Activated T-cell treated with anti-CD3 and anti-CD28 coated beads for 24 hours (primary cell): ENCODE results near the gene KASH5.

Experiments
- DNase-seq: peaks from one replicate; pipeline ENCODE4 v3.0.0-alpha.2; 2020; ENCODE audit warnings: low read depth

Gene KASH5

DNA sequence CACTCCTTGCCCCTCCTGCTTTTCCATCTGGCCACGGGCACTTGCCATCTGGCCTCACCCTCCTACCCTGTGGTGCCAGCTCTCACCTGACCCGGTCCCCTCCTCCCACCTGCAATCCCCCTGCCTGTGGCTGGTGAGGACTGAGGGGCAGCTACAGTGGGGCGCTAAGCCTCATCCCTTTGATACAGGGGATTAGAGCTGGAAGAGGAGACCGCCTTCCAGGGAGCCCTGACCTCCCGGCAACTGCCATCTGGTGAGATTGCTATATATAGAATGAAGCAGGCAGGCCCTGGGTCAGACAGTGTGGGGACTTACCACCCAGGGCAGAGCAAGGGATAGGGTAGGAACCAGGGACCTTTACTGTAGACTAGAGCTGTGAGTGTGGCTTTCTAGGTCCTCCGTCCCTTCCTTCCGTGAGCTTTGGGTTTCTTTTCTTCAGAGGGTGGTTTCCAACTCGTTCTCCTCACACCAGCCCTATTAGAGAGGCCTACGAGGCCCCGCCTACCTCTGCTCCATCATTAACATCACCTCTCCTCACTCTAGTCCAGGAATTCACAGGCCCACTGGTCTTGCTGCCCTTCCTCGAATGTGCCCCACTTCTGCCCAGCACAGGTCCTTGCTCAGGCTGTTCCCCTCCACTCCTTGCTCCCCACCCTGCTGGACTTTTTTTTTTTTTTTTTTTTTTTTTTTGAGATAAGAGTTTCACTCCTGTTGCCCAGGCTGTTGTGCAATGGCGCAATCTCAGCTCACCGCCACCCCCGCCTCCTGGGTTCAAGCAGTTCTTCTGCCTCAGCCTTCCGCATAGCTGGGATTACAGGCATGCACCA, 7.7 kb downstream of the KASH5 start:
- DNase-seq: no peak

DNA sequence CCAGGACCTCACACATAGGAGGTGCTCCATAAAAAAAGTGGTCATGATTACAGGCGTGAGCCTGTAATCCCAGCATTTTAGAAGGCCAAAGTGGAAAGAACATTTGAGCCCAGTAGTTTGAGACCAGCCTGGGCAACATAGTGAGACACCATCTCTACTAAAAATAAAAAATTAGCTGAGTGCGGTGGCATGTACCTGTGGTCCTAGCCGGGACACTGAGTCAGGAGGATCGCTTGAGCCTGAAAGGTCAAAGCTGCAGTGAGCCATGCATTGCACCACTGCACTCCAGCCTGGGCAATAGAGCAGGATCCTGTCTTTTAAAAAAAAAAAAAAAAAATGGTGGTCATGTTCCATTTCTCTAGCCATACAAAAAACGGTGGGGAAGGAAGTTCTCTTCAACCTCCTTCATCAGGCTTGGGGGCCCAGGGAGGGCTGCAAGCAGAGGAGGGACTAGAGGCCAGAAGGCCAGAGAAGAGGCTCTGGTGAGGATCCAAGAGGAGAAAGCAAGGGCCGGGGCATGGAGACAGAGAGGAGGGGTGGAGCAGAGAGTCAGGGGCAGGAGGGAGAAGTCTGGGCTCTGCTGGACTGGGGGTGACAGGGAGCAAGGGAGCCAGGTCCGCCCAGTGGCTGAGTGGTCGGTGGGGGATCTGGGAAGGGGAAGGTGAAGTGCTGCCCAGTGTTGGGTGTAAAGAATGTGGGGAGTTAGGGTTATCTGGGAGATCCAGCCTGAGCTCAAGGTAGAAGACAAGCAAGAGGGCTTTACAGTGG, 8.9 kb downstream of the KASH5 start:
- no peak for DNase-seq

DNA sequence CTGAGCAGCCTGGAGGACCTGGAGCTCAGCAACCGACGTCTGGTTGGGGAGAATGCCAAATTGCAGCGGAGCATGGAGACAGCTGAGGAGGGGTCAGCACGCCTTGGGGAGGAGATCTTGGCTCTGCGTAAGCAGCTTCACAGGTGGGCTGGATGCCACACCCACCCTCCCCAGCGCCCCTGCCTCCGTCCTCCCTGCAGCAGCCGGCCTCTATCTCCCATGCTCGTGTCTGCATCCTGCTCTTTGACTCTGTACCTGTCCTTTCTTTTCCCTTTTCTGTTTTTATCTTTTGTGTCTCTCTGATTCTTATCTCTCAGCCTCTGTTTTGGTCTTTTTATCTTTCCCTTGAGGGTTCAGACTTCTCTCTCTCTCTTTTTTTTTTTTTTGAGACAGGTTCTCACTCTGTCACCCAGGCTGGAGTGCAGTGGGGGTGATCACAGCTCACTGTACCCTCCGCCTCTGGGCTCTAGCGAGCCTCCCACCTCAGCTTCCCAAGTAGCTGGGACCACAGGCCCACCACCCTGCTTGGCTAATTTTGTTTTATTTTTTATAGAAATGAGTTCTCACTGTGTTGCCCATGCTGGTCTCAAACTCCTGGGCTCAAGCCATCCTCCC, 10.1 kb downstream of the KASH5 start:
- no peak for DNase-seq

DNA sequence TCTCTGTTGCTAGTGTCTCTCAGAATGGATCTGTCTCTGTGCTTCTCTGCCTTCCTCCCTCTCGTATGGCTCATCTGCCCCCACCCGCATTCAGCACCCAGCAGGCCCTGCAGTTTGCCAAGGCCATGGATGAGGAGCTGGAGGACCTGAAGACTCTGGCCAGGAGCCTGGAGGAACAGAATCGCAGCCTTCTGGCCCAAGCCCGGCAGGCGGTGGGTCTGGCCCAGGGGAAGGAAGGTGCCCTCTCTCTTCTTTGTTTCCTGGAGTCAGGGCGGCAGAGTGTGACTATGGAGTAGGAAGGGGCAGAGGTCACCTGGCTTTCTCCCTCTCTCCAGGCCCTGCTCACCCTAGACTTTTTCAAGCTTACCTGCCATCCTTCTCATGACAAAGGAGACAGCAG, 10.9 kb downstream of the KASH5 start:
- no peak for DNase-seq

DNA sequence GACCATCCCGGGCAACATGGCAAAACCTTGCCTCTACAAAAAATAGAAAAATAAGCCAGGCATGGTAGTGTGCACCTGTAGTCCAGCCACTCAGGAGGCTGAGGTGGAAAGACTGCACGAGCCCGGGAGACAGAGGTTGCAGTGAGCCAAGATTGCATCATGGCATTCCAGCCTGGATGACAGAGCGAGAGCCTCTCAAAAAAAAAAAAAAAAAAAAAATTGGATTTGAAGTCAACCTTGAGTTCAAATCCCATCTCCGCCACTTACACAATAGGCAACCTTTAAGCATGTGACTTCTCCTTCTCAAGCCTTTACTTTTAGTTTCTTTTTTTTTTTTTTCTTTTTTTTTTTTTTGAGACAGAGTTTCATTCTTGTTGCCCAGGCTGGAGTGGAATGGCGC, 12.0 kb downstream of the KASH5 start:
- no peak for DNase-seq

DNA sequence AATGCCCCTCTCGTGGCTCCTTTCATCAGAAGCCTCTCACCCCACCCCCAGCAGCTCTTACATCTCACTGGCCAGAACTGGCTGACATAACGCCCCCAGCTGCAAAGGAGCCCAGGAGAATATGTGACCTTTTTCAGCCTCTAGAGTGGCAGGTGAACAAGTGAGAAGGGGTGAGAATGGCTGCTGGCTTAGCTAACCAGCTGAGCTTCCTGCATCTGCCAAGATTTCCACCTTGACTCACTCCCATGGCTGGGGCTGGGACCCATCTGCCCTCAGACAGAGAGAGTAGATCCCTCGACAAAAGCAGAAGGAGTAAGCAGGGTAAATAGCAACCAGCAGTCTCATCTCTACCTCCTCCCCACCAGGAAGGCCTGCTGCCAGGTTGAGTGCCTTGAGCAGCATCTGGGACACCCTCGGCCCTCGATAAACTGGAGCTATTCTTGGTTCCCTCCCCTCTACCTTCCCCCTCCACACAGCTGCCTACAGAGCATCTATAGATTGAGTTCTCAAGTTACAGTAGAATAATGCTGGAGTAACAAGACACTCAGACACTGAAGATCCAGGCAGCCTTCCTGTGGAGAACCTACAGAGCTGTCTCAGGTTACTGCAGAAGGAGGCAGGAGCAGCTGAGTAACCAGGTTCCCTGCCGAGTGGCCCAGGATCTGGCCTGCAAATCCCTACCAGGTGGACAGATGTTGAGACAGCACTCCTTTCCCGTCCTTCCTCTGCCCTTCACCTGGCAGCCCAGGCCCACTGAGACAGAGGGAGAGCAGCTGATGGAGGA, 15.5 kb downstream of the KASH5 start:
- no peak for DNase-seq

DNA sequence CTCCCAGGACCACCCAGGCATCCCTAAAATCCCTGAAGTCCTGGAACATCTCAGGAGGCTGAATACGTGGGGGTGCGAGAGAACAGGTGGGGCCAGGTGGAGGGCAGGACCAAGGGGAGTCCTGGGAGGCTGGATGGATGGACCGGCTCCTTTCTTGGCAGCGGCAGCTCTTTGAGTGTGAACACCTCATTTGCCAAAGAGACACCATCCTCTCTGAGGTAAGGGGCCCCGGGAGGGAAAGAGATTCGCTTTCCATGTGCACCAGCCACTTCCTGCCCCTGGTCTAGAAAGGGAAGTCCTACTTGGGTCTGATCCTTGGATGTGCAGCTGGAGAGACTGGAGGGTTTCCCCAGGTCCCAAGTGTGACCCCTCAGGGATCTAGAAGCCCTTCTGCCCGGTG, 19.0 kb downstream of the KASH5 start:
- DNase-seq: no peak

DNA sequence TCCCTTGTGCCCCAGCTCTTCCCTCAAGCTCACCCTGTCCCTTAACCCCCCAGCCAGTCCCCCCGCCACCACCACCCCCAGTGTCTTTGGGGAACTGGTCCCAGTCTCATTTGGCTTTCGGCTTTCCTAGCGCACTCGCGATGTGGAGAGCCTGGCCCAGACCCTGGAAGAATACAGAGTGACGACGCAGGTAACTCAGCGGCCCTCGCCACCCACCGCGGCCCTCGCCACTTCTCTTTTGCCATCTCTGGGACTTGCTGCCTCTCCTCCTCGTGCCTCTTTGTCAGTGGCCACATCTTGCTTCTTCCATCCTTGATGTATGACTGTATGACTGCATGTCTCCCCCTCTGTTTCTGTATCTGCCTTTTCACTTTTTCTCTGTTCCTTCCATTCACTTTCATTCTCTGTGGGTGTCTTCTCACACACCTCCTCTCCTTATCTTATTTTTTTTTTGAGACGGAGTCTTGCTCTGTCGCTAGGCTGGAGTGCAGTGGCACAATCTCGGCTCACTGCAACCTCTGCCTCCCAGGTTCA, 19.5 kb downstream of the KASH5 start:
- no peak for DNase-seq

DNA sequence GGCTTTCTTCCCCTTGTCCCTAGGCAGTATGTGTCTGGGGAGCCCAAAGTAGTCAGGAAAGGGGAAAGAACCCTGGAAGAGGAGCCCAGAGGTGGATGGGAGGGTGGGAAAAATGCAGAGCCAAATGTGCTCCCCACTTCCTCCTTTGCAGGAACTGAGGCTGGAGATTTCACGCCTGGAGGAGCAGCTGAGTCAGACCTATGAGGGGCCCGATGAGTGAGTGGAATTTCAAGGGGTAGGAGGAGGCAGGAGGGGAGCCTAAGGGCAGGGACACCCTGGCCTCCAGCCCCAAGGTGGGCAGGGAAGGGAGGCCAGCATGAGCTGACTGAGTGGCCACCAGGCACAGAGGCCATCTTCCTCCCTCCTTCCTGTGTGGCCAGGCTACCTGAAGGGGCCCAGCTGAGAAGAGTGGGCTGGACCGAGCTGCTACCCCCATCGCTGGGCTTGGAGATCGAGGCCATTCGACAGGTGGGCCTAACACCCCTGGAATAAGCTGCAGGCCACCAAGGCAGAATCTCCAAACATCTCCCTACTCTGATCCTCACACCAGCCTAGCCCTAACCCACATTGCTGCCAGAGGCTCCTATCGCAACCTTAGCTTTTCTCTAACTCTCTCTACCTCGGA, 20.9 kb downstream of the KASH5 start:
- DNase-seq: no peak

DNA sequence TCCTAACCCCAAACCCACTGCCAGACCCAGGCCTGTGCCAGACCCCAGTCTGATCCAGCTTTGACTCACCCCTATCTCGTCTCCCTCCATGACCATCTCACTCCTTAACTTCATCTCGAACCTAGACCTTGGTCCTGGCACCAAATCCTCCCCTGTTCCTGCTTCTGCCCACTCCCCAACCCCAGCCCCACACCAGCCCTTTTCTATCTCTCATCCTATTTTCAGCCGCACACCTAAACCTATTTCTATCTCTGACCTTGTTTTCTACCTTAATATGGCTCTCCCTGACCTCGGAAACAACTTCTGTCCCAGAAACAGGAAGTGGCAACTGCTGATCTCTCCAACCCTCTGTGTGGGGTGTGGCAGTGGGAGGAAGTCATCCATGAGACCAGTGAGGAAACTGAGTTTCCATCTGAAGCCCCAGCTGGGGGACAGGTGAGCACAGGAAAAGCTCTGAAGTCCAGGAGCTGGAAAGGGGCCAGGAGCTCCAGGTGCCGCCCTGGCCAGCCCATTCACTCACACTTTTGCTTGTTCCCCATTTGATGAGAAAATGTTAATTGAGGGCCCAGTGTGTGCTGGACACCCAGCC, 21.5 kb downstream of the KASH5 start:
- DNase-seq: no peak

DNA sequence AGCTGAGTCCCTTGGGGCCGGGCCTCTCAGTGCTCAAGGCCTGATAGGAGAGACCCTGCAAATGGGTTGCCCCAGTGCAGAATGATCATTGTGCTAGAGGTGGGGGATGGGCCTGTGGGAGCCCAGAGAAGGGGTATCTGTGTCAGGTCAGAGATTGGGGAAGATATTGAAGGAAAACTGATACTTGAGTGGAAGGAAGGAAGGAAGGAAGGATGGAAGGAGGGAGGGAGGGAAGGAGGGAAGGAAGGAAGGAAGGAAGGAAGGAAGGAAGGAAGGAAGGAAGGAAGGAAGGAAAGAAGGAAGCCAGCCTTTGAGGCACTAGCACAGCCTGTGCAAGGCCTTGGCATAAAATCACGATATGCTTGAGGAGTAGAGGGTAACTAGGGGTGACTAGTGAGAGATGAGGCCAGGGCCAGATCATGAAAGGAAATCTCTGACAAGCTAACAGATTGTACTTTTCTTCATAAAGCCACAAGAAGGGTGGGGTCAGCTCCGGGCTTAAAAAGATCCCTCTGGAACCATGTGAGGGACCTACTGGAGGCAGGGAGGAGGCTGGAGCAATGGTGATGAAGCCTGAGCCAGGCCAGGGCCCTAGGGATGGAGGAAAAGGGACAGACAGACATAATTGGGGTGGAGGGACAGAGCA, 23.8 kb downstream of the KASH5 start:
- no peak for DNase-seq

DNA sequence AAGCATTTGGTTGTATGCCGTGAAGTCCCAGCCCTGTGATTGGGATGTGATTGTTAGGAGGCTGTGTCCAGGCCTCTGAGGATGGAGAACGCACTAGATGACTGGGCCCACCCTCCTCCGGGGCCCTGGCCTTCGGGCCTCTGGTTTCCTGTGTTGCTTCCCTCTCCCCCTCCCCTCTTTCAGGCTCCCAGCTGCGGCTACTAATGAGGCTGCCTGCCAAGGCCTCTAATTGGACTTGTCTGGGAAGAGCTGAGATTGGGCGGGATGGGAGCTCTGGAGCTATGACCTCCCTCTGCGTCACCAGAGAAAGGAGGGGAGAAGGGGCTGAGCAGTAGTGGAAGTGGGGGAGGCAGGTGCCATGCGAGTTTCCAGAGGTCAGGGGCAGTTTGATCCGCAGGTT, 25.3 kb downstream of the KASH5 start:
- no peak for DNase-seq

DNA sequence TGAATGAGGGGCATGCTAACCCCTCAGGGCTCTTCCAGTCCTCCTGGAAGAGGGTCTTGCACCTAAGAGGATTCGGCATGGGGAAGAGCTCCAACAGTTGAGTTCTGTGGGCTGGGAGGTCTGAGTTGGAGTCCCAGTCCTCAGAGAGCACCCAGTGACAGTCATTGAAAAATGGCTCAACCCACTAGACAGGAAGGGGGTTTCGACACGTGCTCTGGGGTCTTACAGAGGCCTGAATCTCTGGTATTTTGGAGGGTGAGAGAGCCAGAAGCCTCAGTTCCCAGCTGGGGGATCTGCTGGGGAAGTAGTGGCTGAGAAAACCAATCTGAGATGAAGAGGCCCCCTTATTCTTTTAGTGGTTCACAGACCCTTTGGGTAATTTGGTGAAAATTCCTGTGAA, 26.2 kb downstream of the KASH5 start:
- DNase-seq: no peak

DNA sequence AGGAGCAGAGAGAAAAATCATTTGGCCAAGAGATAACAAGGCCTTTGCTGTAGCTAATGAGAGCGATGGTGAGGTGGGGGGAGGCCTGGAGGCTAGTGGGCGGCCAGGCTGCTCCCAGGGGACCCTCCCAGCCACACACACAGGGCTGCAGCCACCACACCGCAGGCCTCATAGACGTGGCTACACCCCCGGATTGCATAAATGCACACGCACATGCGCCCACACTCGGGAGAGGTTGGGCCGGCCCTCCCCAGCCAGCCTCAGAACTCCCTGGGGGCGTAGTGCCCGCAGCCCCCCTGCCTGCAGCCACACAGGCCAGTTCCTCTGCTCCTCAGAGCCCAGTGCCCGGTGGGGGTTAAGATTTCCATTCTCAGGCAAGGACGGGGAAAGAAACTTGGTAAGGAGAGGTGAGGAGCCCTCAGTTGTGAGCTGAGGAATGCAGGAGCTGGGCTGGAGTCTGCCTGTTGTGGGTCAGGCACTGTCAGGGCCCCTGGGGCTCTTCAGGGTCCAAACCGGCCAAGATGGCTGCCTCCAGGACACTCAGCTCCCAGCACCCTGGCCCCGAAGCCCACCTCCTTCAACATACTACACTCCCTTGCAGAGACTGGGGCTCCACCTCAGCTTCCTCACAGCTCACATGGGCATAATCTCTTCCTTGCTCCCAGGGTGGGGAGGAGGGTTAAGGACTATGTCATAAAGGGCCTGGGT, 27.2 kb downstream of the KASH5 start:
- no peak for DNase-seq

DNA sequence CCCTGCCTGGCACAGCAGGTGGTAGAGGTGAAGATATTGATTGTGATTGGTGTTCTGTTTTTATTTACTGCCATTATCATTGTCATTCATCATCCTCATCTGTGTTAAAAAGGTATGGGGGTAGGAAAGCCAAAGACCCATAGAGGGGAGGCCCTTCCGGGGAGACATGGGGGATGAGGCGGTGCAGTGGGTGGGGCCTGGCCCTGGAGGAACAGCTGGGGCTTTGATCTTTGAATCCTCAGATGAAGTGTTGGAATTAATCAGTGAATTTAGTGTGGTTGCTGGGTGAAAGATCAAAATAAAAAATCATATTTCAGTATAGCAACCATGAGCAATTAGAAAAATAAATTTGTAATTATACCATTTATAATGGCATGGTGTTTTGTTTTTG, 27.8 kb downstream of the KASH5 start:
- DNase-seq: no peak

DNA sequence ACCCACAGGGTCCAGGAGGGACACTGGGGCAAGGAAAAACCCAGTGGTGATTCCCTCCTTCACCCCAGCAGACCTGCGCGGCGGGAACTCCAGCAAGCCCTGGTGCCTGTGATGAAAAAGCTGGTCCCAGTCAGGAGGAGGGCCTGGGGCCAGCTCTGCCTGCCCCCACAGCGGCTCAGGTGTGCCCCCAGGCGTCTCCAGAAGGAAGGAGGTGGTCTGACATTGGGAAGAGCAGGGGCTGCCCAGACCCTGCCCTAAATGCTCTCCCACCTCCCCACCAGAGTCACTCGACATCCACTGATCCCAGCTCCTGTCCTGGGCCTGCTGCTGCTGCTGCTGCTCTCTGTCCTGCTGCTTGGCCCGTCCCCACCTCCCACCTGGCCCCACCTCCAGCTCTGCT, 29.0 kb downstream of the KASH5 start:
- no peak for DNase-seq

DNA sequence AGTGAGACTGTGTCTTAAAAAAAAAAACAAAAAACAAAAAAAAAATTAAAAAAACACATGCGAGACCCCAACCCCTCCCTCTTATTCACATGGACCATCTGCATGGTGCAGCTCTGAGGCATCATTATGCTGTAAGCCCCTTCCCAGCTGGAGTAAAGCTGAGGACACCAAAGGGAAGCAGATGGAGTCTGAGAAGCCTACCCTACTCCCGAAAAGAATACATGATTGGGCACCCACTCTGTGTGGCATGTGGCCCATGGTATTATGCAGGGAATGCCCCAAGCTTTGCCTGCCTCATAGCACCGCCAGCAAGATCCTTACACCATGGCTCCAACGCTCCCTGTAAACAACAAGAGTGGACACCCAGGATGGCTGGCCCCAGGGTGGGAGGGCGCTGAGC, 30.5 kb downstream of the KASH5 start:
- DNase-seq: no peak

DNA sequence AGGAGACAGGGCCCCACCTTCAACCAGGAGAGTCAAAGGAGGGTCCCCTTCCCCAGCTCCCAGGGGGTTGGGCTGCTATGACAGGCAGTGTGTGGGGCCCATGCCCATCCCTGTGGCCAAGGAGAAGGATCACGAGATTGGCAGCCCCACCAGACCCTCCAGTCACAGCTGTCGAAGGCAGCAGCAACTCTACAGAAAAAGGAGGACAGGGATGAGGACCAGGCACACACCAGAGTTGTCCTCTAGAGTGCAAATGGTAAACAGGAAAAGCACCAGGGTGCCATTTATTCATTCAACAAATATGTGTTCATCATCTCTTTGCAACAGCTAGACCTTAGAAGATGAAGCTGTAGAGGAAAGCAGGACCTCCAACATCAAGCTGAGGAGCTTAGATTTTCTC, 31.1 kb downstream of the KASH5 start:
- no peak for DNase-seq

DNA sequence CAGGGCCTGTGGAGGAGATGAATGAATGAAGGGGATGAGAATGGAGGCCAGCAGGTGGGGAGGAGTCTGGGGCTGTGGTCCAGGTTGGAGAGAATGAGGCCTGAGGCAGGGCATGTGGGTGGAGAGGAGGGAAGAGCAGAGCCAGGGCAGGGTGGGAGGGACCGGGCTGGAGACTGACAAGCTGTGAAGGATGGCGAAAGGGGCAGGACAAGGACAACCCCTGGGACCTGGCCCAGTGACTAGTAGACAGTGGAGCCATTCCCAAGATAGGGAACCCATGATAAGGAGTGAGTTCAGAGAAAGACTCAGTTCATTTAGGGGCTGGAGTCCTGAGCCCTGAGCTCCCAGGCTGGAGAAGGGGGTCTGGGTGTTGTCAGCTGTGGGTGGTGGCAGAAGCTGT, 32.2 kb downstream of the KASH5 start:
- DNase-seq: no peak
